DMS 273 treated with DMSO at 0.1 percent for 48 hours (cell line): ENCODE measurements around the gene ZNF608.

Experiments used
- DNase-seq: peaks from one replicate; lab custom pipeline; 2025; lab: John Stamatoyannopoulos, UW

The ZNF608 gene

GRCh38 chr5:124755041-124755440 is 8.6 kb upstream of the ZNF608 start:
- DNase-seq: no peak

GRCh38 chr5:124754206-124754927 is 7.9 kb upstream of the ZNF608 start:
- peak; percentile 76 for DNase-seq

- DNase-seq: no peak
These were observed 6.6 kb upstream of the ZNF608 start for GRCh38 chr5:124752854-124753720.

DNA sequence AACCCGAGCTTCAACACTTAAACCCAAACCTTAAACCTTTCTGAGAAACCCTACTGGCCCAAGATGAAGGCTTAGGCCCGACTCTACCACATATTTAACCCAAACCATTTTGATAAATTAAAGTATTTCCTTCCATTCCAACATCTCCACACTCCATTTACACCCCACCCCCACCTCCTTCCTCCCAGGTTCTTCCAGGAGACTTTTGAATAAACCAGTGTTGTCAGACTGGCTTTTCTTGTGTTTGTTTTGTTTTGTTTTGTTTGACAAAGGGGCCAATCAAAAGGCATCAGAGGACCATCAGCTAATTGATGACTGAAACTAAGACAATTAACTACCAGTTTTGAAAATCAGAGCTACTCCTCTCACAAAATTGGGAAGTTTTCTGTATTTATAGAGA is 4.6 kb upstream of the ZNF608 start:
- no peak for DNase-seq

- DNase-seq: peak; percentile 98
These were observed 2.5 kb upstream of the ZNF608 start for GRCh38 chr5:124748687-124749594.

GRCh38 chr5:124747791-124748686 is 1.6 kb upstream of the ZNF608 start:
- DNase-seq: peak; percentile 72

- peak; percentile 95 for DNase-seq
These were observed 714 bp upstream of the ZNF608 start for GRCh38 chr5:124746916-124747790.

- DNase-seq: no peak
These were observed 1.2 kb downstream of the ZNF608 start for GRCh38 chr5:124745007-124745927.

- DNase-seq: no peak
These were observed 2.1 kb downstream of the ZNF608 start for GRCh38 chr5:124744170-124744971.

- DNase-seq: no peak
These were observed 2.8 kb downstream of the ZNF608 start for GRCh38 chr5:124743602-124744169.

DNA sequence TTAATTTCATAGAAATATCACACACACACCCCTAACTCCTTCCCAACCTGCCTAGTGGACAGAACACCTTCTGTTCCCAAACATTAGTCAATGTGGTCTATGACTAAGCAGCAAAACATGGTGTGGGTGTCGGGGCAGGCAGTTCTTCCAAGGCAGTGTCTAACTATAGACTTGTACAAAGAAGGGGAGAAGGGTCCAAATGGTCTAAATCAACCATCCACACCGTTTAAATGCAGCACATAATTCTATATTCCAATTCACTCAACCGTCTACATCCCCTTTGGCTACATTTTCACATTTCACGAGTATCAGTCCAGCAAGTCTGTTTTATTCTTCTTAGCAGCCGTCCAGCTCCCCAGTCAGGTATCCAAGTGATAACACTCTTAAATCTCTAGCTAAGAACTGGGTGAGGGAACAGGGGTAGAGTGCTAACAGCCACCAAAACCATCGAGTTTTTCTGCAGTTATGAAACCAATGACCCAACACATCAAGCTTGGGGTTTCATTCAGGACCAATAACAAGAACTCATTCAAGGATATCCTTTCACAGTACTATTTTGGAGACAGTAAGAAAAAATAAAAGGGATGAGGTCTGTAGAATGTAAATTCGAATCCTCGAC is 3.3 kb downstream of the ZNF608 start:
- DNase-seq: no peak

DNA sequence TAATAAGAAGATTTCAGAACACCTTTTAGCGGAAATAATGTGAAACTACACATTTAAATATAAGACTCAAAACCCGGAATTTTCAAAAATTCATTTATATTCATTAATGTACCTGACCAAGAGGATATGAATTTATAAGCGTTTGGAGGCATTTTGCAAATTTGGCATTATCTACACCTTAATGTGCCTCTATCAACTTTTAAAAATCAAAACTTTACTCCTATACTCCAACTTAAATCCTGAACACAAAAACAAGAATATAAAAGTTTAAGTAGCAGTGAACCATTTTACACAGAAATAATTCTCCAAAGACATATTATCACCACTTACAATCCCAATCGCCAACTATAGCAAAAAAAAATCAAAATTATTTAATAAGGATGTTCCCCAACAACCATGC is 3.9 kb downstream of the ZNF608 start:
- DNase-seq: no peak

- DNase-seq: peak; percentile 66
These were observed 4.5 kb downstream of the ZNF608 start for GRCh38 chr5:124741711-124742496.

- DNase-seq: no peak
These were observed 5.4 kb downstream of the ZNF608 start for GRCh38 chr5:124740991-124741583.

DNA sequence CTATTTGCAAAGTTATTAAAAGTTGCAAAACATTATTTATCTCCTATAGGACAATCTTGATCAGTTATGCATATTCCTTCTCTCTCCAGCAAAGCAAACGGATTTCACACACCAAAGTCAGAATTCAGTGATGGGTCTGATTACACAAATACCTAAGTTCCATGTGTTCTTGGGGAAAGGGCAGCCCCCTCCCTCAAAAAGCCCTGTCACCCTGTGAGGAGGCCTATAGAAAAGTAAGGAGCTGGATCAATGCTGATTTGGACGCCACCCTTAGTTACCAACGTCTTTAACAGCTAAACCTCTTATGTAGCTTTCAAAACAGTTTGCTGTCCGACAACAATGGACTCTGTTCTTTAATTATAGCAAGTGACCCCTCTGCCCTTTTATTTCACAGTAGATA is 6.4 kb downstream of the ZNF608 start:
- DNase-seq: no peak

DNA sequence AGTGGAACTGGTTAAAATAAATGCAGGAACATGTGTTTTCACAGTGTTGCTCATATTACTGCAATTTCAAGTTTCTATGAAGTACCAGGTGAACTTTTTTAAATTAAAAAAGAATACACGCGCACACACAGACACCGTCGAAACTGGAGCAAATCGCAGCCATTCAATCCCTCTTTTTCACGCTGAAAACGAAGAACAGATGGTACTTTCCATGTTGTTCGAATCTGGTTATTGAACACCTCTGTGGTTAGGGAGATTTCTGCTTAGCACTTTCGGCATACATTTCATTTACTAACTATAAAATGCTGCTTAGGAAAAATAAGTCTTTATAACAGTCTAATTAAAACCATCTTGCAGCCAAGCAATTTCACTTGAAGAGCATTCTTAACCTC is 6.8 kb downstream of the ZNF608 start:
- no peak for DNase-seq
